ENCODE data around the gene ABO.
"Not testable (repeated sequence)": the region's sequence is repeated elsewhere in the genome, so short reads cannot be mapped to it uniquely, and the experiment has no call there.

The ABO gene

GRCh38 chr9:133275105-133276000 lies at the start of gene ABO:
TSS of gene ABO (minus strand) at chr9:133275201.
- DNase-seq (ENCODE audit: low spot score) = no peak

DNA sequence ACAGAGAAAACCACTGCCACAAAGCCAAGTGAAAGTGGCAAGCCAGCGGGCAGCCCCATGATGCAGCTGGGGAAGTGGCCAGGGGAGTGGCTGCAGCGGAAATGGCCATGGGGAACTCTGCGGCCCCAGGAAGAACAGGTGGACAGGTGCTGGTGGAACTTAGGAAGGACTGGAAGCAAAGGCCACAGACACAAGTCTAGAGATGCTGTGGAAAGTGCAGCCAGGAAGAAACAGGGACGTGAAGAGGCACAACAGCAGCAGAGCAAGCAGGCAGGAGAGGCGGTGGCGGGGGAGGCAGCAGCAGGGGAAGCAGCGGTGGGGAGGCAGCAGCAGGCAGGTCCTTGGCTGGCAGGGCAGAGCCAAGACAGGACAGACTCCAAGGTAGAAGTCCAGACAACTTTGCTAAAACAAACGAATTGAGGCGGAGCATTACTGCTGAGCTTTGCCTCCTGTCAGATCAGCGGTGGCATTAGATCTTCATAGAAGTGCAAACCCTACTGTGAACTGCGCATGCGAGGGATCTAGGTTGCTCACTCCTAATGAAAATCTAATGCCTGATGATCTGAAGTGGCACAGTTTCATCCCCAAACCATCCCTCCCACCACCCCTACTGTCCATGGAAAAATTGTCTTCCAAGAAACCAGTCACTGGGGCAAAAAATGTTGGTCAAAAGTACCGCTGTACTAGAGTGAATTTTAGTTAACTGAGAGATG lies 49.1 kb upstream of the ABO start:
- no peak for DNase-seq (ENCODE audit: low spot score)

GRCh38 chr9:133323211-133323610 lies 48.2 kb upstream of the ABO start:
- DNase-seq (ENCODE audit: low spot score) = no peak

DNA sequence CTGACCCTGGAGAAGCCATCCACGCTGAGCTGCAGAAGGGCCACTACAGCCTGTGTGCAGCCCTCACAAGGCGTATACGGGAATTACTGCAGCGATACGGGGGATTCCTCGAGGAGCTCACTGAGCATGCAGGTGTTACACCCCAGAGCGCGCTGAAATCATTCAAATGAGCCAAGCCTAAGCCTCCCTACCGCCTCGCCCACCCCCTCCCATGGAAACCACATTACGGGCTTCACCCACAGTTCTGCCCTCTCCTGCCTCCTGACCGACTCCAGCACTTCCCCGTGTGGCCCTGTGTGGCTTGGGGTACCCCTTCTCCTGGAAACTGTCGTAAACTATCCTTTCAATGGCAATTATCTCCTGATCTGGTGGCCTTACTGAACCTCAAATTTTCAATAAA lies 47.7 kb upstream of the ABO start:
- DNase-seq (ENCODE audit: low spot score) = no peak

DNA sequence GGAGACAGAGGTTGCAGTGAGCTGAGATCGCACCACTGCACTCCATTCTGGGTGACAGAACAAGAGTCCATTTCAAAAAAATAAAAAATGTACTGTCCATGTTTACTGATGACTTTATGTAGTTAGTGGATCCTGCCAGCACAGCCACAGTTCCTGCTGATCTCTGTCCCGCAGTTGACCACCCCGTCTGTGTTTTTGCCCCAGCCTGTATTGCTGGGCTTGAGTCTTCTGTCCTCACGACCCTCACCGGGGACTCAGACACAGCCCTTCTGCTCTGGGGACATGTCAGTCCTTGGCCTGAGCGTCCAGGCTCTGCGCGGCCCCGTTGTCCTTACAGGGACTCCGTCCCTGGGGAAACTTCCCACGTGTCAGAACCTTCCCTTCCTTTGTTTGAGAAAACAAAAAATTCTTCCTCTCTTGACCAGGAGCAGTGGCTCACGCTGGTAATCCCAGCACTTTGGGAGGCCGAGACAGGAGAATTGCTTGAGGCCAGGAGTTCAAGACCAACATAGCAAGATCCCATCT lies 46.5 kb upstream of the ABO start:
- no peak for DNase-seq (ENCODE audit: low spot score)

DNA sequence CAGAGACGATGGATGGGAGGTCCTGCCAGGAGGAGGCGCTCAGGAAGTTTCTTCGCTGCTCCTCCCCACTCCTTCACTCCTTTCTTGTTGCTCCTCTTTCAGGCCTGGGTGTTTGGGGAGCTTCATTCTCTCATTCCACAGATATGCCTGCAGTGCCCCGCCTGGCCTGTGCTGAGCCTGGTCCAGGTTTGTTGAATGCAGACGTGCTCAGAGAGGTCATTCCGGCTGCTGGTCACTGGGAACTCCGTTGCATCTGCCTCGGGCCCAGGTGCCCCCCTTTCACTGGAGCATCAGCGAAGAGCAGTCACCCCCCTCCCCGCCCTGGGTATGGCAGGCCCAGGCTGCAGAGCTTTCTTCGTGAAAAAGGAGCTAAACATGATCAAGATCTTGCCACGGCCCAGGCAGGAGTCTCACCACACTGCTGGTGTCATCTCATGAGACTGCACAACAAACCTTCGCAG lies 45.5 kb upstream of the ABO start:
- DNase-seq (ENCODE audit: low spot score) = no peak

- DNase-seq (ENCODE audit: low spot score) = not testable (repeated sequence)
Observed at GRCh38 chr9:133317551-133317950, 42.5 kb upstream of the ABO start.

DNA sequence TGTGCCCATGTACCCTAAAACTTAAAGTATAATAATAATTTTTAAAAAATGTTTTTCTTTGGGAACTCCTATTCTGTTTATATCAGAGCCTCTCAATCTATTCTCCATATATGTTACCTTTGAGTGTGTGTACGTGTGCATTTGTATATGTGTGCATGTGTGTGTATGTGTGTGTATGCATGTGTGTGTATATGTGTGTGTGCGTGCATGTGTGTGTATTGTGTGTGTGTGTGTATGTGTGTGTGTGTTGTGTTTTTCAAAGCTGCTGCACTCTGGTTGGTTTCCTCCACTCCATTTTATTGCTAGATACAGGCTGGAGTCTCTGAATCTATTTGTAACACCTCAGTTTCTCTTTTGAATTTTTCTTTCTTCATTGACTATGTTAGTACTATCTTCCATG lies 41.0 kb upstream of the ABO start:
- DNase-seq (ENCODE audit: low spot score) = no peak

- no peak for DNase-seq (ENCODE audit: low spot score)
Observed at GRCh38 chr9:133309608-133310007, 34.6 kb upstream of the ABO start.

DNA sequence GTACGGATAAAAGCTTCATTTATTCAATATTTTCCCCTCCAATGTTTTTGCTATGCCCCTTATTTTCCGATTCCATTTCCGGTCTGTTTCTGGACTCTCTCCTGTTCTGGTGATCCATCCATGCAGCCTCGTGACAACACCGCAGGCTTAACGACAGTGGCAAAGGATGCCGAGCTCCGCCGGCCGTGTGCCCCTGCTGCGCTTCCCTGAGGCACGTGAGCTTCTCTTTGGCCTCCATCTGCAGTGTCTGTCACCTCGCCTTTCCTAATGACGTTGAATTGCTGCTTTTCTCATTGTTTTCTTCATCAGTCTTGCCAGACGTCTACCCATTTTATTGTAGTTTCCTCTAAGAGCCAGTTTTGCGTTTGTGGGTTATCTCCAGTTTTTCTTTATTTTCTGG lies 32.3 kb upstream of the ABO start:
- DNase-seq (ENCODE audit: low spot score) = no peak

- no peak for DNase-seq (ENCODE audit: low spot score)
Observed at GRCh38 chr9:133306242-133307204, 31.5 kb upstream of the ABO start.

DNA sequence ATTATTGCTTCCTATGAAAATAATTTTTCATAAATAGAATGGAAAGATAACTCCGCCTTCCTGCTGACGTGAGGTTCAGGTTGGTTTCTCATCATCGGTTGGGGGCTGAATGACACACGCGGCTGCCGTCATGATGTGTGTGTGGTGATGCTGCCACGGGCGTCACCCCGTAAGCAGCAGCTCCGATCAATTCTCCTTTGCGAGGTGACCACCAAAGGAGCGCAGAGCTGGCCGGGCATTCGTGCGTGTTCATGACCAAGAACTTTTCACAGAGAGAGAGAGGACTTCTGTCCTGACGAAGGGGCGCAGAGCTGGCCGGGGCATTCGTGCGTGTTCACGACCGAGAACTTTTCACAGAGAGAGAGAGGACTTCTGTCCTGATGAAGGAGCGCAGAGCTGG lies 30.7 kb upstream of the ABO start:
- DNase-seq (ENCODE audit: low spot score) = no peak

- DNase-seq (ENCODE audit: low spot score) = no peak
Observed at GRCh38 chr9:133304477-133305377, 29.7 kb upstream of the ABO start.

- no peak for DNase-seq (ENCODE audit: low spot score)
Observed at GRCh38 chr9:133304158-133304470, 29.1 kb upstream of the ABO start.

- no peak for DNase-seq (ENCODE audit: low spot score)
Observed at GRCh38 chr9:133303266-133304157, 28.5 kb upstream of the ABO start.

DNA sequence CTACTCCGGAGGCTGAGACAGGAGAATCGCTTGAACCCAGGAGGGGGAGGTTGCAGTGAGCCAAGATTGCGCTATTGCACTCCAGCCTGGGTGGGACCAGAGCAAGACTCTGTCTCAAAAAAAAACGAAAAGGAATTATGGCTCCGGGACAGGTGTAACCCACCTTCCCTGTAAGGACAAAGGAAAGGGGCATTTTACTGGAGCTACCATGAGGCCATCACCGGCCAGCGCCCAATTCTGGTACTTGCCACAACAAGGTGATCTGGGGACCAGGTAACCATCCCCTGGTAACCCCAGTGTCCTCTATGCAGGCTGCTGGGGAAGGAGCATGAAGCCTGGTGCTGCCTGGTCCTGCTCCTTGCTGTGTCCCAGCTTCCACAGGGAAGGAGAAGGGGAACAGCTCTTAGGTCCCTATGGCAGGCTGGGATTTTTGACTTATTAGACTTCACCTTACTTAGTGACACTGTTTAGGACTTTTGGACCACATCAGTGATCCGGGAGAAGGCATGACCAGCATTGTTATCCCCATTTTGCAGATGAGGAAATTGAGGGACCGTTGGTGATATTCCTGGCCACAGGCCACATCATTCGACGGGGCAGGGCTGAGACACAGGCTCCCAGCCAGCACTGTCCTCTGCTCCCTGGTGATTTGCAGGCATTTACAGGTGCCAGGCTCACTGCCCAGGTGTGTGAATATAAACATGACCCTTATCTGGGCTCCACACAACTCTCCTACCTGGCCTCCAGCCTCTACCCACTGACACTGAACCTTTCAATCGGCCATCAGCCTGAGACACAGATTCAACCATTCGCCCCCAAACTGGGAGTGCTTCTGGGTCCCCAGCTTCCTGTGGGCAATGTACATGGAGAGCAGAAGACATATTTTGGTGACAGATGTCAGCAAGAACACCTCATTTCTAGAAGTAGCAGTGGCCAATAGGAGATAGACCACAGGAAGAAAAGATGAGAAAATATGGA lies 26.5 kb upstream of the ABO start:
- DNase-seq (ENCODE audit: low spot score) = no peak

DNA sequence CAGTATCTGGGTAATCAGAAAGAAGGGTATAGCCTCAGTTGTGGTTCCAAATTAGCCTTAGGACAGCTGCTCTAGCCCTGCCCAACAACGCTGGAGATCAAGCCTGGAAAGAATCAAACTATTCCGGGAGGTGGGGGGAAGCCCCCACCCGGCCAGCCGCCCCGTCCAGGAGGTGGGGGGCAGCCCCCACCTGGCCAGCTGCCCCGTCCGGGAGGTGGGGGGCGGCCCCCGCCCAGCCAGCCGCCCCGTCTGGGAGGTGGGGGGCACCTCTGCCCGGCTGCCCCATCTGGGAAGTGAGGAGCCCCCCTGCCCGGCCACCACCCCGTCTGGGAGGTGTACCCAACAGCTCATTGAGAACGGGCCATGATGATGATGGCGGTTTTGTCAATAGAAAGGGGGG lies 25.0 kb upstream of the ABO start:
- DNase-seq (ENCODE audit: low spot score) = not testable (repeated sequence)

GRCh38 chr9:133294257-133294656 lies 19.3 kb upstream of the ABO start:
- DNase-seq (ENCODE audit: low spot score) = no peak
